Thyroid gland (tissue), 4 donors: Measurements from ENCODE around the gene IGFALS.

Experiments
- POLR2A ChIP-seq, 2 donors: fragments of 450-650 bp; IDR thresholded peaks; one replicate each; pipeline ENCODE4 v1.6.1; 2017; ENCODE audit warnings: antibody characterized with exemption in 2 of 2, mild to moderate bottlenecking in 2 of 2, moderate library complexity in 1 of 2
- TF ChIP-seq, protein P1 (sequence below), 6 experiments: fragments of 200-600 bp in 3 of 6; fragments of 450-650 bp in 3 of 6; sonication (generic) in 3 of 6; IDR thresholded peaks; one replicate each; pipeline ENCODE4 v1.5.1; 2016 to 2019; ENCODE audit warnings: antibody characterized with exemption in 6 of 6, mild to moderate bottlenecking in 2 of 6, inconsistent platforms in 1 of 6, moderate library complexity in 1 of 6

DNA sequence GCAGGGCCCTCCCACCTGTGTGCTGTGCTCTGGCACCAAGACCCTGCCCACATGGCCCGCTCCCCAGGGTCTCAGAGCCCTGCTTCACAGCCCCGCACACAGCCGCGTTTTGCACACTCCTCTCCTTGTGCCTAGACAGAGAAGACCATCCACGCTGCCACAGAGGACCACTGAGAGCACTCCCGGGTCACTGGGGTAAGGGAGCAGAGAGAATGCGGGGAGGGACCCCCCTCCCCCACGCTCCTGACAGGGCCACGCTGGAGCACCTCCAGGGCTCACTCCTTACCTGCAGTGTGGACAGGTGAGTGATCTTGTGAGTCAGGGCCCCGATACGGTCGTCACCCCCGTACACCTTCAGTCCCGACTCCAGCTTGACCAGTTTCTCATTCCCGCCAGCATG is 26.1 kb upstream of the IGFALS start:
- TF ChIP-seq, protein P1, sequence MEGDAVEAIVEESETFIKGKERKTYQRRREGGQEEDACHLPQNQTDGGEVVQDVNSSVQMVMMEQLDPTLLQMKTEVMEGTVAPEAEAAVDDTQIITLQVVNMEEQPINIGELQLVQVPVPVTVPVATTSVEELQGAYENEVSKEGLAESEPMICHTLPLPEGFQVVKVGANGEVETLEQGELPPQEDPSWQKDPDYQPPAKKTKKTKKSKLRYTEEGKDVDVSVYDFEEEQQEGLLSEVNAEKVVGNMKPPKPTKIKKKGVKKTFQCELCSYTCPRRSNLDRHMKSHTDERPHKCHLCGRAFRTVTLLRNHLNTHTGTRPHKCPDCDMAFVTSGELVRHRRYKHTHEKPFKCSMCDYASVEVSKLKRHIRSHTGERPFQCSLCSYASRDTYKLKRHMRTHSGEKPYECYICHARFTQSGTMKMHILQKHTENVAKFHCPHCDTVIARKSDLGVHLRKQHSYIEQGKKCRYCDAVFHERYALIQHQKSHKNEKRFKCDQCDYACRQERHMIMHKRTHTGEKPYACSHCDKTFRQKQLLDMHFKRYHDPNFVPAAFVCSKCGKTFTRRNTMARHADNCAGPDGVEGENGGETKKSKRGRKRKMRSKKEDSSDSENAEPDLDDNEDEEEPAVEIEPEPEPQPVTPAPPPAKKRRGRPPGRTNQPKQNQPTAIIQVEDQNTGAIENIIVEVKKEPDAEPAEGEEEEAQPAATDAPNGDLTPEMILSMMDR (IDR thresholded peaks at IDR 0.05): no peak
- TF ChIP-seq POLR2A (IDR thresholded peaks at IDR 0.05): no peak
